Muscle layer of colon (tissue), 2 donors: Measurements from ENCODE around the gene PRR16.
A peak's percentile ranks its signal among the peaks of the same experiment; 100 is the strongest.

Experiments used
- H3K27ac ChIP-seq: one replicate; pipeline ENCODE4 v1.7.0; 2013; ENCODE audit warnings: low read depth, mild to moderate bottlenecking, low read length, moderate library complexity
- H3K27me3 ChIP-seq, 2 donors: one replicate each; pipeline ENCODE4 v1.7.0; 2013; ENCODE audit warnings: low read length in 2 of 2, mild to moderate bottlenecking in 2 of 2; ENCODE audit not compliant: insufficient read depth in 2 of 2, control insufficient read depth in 1 of 2
- H3K36me3 ChIP-seq: one replicate; pipeline ENCODE4 v1.7.0; 2013; ENCODE audit warnings: mild to moderate bottlenecking, low read length; ENCODE audit not compliant: insufficient read depth
- H3K4me1 ChIP-seq: one replicate; pipeline ENCODE4 v1.7.0; 2013; ENCODE audit warnings: mild to moderate bottlenecking, low read length; ENCODE audit not compliant: insufficient read depth
- H3K4me3 ChIP-seq, 2 donors: one replicate each; pipeline ENCODE4 v1.7.0; 2013; ENCODE audit warnings: low read length in 2 of 2, low read depth in 1 of 2, mild to moderate bottlenecking in 1 of 2, moderate library complexity in 1 of 2
- H3K9ac ChIP-seq: one replicate; pipeline ENCODE4 v1.7.0; 2013; ENCODE audit warnings: low read length
- H3K9me3 ChIP-seq: one replicate; pipeline ENCODE4 v1.7.0; 2013; ENCODE audit warnings: mild to moderate bottlenecking, low read length
- donor health status: abdominal sarcoma.
- donor health status: Adenocarcinoma of cecum.

PRR16 gene

DNA sequence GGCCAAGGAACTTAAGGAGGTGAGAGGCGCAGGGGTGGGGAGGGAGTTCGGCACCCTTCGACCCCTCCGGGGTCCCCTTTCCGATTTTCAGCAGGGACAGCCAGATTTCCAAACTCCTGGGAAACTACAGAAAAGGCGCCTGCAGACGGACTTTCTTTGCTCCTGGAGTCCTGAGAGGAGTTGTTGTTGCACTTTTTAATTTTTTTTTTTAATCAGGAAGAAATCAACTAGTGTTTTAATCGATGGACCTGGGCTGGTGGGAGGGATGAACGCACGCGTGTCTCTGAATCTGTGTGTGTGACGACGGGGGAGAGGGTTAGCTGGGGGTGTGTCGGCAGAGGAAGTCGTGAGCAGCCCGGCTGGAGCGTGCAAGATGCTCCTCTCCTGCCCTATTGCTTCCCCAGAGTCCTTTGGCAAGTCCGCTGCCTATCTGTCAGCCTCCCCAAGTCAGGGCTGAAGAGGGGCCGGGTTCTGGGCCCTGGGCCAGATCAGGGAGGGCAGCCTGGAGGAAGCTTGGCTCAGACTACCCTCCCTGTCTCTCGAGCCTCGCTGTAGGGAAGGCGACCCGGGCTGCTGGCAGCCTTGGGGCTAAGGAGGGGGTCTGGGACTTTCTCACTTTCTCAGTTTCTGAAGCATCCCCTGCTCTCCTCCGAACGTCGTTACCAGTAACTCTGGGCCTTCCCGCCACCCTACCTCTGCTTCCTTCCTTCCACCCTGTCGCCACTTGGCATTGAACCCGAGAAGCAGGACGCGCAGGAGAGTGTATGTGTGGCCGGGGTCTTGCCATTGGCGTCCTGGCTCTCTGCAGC, 731 bp downstream of the PRR16 start:
- peaks cover 16% of the 10 kb centered on the region in 2 donors for H3K27me3 ChIP-seq
- no peak overlapping the region for H3K27ac ChIP-seq
- H3K4me1 ChIP-seq, result peaks cover 7% of the 10 kb centered on the region
- H3K9ac ChIP-seq, result no peak overlapping the region
- no peaks in the 10 kb centered on the region for H3K36me3 ChIP-seq
- H3K4me3 ChIP-seq, result peak overlapping the region; percentile 38 to 64
- no peaks in the 10 kb centered on the region for H3K9me3 ChIP-seq

- no peaks in the 10 kb centered on the region for H3K9me3 ChIP-seq
- peaks cover 16% of the 10 kb centered on the region in 2 donors for H3K27me3 ChIP-seq
- no peak overlapping the region for H3K9ac ChIP-seq
- H3K27ac ChIP-seq, result no peak overlapping the region
- H3K4me3 ChIP-seq, result peak overlapping the region; percentile 27 to 64
- peaks cover 7% of the 10 kb centered on the region for H3K4me1 ChIP-seq
- no peaks in the 10 kb centered on the region for H3K36me3 ChIP-seq
Observed at GRCh38 chr5:120465436-120465961, 1.4 kb downstream of the PRR16 start.

DNA sequence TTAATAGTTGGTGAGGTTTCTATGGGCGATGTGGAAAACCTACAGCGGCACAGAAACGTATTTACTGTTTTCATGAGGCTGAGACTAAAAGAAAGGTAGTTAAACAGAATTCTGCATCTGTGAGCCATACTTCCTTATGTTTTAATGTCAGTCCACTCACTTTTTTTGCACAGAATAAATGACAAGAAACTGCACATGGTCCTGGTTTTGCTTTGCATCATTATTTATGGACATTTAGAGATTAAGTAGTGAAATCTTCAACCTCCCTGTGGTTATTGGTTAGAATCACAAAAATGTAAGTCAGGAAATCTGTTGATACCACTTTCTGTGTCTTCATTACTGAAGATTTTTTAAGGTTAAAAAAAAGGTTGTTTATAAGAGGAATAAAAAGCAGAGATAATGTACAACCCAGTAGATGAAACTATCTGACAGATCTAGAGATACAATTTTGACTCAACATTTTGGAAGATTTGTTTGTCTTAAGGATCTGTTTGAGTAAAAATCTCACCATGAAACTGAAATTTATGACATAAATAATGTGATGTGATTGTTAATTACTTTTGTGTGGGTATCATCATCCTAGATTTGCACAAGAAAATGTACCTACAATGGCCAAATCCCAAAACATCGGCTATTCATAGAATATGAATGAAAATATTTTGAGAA, 2.4 kb downstream of the PRR16 start:
- Histone ChIP-seq H3K9ac (no peak overlapping the region), H3K36me3 (no peaks in the 10 kb centered on the region), H3K27me3 (peaks cover 16% of the 10 kb centered on the region in 2 donors), H3K27ac (no peak overlapping the region), H3K4me3 (no peak overlapping the region), H3K9me3 (no peaks in the 10 kb centered on the region), H3K4me1 (peaks cover 7% of the 10 kb centered on the region)

DNA sequence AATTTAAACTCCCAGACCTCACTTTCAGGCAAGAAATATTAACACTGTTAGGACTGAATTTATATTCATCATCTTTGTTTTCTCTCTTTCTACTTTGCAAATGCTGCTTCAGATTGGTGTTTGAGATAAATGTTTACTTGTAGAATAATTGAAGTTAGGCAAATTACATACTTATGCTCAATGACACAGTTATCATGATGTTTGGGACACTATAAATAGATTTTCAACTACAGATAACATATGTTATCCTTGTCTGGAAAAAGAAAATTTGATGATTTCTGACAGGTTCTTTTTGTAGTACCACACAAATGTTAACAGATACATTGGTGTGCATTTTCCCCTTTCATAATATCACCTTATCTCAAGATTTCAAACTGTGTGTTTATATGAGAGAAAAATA, 7.9 kb downstream of the PRR16 start:
- Histone ChIP-seq H3K9me3 (no peaks in the 10 kb centered on the region), H3K27ac (no peak overlapping the region), H3K36me3 (no peaks in the 10 kb centered on the region)

DNA sequence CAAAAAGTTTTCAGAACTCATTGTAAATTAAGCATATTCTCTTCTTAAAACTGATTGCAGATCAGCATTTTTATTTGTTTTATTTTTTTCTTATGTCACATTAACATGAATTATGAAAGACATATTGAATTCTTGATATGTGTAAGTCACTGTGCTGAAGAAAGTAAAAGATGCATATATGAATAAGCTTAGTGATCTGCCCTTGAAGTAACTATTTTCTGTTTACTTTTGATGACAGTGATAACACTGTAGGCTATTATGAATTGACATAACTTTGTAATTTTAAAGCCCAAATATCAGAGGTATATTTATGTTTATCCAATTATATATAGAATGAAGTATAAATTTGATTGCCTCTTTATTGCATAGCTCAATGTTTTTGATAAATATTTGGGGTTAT, 8.8 kb downstream of the PRR16 start:
- Histone ChIP-seq H3K4me3 (no peak overlapping the region), H3K27ac (no peak overlapping the region), H3K9me3 (no peaks in the 10 kb centered on the region), H3K4me1 (no peaks in the 10 kb centered on the region), H3K27me3 (no peaks in the 10 kb centered on the region), H3K9ac (no peak overlapping the region), H3K36me3 (no peaks in the 10 kb centered on the region)

More for the DNA sequence above, 7.9 kb downstream of the PRR16 start:
- no peak overlapping the region for H3K4me3 ChIP-seq
- H3K9ac ChIP-seq, result no peak overlapping the region
- H3K4me1 ChIP-seq, result no peaks in the 10 kb centered on the region
- no peaks in the 10 kb centered on the region for H3K27me3 ChIP-seq

- H3K4me3 ChIP-seq, result no peak overlapping the region
- no peaks in the 10 kb centered on the region for H3K9me3 ChIP-seq
- H3K27me3 ChIP-seq, result no peaks in the 10 kb centered on the region
- H3K4me1 ChIP-seq, result no peaks in the 10 kb centered on the region
- no peak overlapping the region for H3K27ac ChIP-seq
- no peak overlapping the region for H3K9ac ChIP-seq
- no peaks in the 10 kb centered on the region for H3K36me3 ChIP-seq
Observed at GRCh38 chr5:120473332-120473731, 9.2 kb downstream of the PRR16 start.

GRCh38 chr5:120476063-120476462, 12.0 kb downstream of the PRR16 start:
- Histone ChIP-seq H3K27ac (no peak overlapping the region), H3K9ac (no peak overlapping the region), H3K36me3 (no peaks in the 10 kb centered on the region), H3K4me1 (no peaks in the 10 kb centered on the region), H3K9me3 (no peaks in the 10 kb centered on the region), H3K27me3 (no peaks in the 10 kb centered on the region), H3K4me3 (no peak overlapping the region)

DNA sequence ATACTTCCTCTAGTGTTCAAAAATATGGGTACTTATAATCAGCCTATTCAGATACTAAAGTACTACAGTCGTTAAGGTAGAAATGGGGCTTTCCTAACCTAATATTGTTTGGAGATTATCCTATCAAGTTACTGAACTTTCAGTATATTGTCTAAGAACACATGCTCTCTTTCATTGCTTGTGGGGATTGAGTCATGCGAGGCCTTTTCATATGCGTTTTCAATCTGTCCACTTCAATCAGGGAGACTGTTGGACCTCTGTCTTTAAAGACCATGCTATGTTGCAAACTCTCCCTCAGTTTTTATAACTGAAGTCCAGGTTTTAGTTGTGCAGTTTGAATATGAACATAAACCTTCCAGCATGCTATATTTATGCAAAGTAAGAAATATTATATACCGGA, 15.0 kb downstream of the PRR16 start:
- H3K9ac ChIP-seq, result no peak overlapping the region

DNA sequence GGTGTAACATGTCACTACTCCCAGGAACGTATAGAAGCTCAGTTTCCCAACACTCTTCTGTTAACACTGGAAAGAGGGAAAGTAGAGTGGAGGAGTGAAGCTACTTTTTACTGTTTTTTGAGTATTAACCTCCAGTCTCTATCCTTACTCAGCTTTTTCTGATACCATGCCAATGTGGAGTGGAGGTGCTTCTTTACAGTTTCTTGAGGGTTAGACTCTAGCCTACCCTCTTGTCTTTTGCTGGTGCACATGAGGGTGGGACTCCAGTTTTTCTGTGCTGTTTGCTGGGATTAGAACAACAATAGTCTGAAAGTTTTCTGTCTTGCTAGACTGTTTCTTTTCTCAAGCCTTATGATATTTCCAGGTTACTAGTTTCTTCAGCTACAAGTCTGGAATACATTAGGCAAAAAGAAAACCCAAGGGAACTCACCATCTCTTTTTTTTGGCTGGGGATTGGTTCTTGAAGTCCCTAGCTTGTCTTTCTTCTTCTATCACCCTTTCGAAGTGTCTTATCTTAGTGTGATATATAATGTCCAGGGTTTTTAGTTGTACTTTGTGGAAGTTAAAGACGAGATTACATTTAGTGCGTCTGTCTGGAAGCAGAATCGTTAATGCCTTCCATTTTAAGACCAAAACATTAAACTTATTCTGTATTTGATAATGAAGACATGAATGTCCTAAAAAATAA, 35.9 kb downstream of the PRR16 start:
- H3K27ac ChIP-seq, result no peak overlapping the region
- no peak overlapping the region for H3K9ac ChIP-seq
- H3K27me3 ChIP-seq, result no peaks in the 10 kb centered on the region
- no peaks in the 10 kb centered on the region for H3K4me1 ChIP-seq
- H3K4me3 ChIP-seq, result no peak overlapping the region
- no peaks in the 10 kb centered on the region for H3K9me3 ChIP-seq
- H3K36me3 ChIP-seq, result no peaks in the 10 kb centered on the region

More for the DNA sequence above, 15.0 kb downstream of the PRR16 start:
- Histone ChIP-seq H3K27ac (no peak overlapping the region), H3K4me3 (no peak overlapping the region), H3K4me1 (no peaks in the 10 kb centered on the region), H3K27me3 (no peaks in the 10 kb centered on the region), H3K36me3 (no peaks in the 10 kb centered on the region), H3K9me3 (no peaks in the 10 kb centered on the region)

DNA sequence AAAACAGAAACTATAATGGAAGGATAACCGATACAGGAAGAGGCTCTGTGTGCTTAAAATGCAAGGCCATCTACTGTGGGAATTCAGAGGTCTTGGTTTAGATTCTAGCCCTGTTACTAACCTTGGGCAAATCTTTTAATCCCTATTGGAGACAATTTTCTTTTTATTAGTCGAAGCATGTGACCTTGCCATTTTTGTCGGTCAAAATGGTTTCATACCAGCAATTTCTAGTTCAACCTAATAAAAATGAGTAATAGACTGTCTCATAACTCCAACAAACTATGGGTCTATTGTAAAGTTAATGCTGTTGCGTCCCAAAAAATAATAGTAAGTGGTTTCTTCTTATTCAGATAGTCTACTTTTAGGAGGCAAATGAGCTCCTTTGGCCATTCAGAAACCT, 38.4 kb downstream of the PRR16 start:
- Histone ChIP-seq H3K4me1 (no peaks in the 10 kb centered on the region), H3K36me3 (no peaks in the 10 kb centered on the region), H3K9me3 (no peaks in the 10 kb centered on the region), H3K27ac (no peak overlapping the region), H3K9ac (no peak overlapping the region), H3K27me3 (no peaks in the 10 kb centered on the region), H3K4me3 (no peak overlapping the region)

GRCh38 chr5:120503341-120503740, 39.2 kb downstream of the PRR16 start:
- no peak overlapping the region for H3K27ac ChIP-seq
- H3K36me3 ChIP-seq, result no peaks in the 10 kb centered on the region
- no peak overlapping the region for H3K9ac ChIP-seq
- no peaks in the 10 kb centered on the region for H3K4me1 ChIP-seq
- no peaks in the 10 kb centered on the region for H3K27me3 ChIP-seq
- no peaks in the 10 kb centered on the region for H3K9me3 ChIP-seq
- no peak overlapping the region for H3K4me3 ChIP-seq
